HG03025 (cell line): ENCODE data around the gene CACNA1E.
"Not testable (repeated sequence)": the region's sequence is repeated elsewhere in the genome, so short reads cannot be mapped to it uniquely, and the experiment has no call there.

Experiments used
- ATAC-seq: cut with Tn5 transposase; IDR thresholded peaks from one replicate; pipeline ENCODE4 v1.9.1; 2021; ENCODE audit warnings: mild to moderate bottlenecking, moderate library complexity; ENCODE audit not compliant: unreplicated experiment, low FRiP score

CACNA1E gene

DNA sequence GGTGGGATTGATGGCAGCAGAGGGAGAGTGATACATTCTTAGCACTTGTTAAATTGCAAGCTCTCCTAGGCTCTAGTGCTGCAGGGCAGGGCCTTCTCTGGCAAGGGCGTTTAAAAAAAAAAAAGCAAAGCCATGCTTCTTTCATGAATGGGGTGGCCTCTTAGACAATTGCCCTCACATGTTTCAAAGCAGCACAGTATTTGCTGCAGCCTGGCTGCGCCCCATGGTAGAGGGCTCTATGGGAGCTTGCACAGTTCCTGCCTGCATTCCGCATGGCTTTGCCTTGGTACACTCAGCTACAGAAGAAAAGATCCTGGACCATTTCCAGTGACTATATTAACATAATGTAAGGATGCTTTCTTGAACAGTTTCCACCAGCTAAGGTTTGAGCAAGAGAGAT is 311.0 kb downstream of the CACNA1E start:
- no peak for ATAC-seq

DNA sequence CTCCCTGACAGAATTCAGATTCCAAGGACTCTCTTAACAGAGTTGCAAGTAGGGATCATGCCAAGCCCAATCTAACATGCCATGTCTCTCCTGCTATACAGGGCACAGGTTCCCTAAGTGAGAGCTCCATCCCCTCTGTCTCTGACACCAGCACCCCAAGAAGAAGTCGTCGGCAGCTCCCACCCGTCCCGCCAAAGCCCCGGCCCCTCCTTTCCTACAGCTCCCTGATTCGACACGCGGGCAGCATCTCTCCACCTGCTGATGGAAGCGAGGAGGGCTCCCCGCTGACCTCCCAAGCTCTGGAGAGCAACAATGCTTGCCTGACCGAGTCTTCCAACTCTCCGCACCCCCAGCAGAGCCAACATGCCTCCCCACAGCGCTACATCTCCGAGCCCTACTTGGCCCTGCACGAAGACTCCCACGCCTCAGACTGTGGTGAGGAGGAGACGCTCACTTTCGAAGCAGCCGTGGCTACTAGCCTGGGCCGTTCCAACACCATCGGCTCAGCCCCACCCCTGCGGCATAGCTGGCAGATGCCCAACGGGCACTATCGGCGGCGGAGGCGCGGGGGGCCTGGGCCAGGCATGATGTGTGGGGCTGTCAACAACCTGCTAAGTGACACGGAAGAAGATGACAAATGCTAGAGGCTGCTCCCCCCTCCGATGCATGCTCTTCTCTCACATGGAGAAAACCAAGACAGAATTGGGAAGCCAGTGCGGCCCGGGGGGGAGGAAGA is 315.0 kb downstream of the CACNA1E start:
- ATAC-seq, result no peak

DNA sequence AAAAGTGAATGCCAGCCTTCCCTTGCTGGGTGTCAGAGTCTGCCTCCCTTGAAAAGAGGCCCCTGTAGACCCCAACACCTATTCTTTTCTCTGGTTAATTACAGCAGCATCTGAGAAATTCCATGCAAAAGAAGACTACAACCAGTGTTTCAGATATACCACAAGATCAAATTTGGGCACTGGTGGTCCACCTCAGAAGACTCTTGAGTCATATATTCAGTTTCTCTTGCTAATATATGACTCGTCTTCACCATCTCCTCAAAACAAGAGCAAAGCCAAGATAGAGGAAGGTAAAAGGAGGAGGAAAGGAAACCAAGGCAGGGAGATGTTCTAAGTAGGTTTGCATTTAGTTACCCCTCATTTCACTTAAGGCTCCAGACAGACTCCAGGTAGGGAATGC is 318.3 kb downstream of the CACNA1E start:
- no peak for ATAC-seq

DNA sequence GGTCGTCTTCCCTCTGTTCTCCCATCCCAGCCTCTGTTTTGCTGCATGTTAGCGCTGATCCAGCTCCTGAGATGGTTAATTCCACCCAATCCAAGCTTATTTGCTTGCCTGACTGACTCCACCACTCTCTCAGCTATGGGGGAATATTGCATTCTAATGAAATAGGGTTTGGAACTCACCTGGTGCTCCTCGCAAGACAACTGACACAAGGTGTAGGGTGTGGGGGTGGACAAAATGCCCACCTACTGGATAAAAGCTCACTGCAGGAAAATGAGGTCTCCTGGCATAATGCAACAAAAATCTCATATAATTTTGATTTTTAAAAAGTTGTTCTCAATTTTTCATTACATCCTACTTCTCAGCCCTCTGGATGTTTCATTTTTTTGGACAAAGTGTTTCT is 319.1 kb downstream of the CACNA1E start:
- no peak for ATAC-seq

DNA sequence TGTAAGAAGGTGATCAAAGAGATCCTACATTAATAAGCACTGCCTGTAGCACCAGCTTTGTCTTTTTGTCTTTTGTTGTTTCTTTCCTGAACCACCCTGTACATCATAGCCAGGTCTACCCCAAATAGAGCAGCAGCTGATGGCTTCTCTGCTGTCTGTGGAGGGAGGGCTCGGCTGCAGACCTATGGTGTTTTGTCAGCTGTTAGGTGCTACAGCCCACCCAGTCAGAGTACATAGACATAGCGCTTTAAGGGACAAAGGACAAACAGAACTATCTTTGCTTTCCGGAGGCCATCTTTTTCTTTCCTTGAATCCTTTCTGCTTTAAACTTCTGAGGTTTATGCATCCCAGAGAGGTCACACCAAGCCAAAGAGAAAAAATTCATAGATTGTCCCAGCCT is 320.1 kb downstream of the CACNA1E start:
- ATAC-seq, result no peak

DNA sequence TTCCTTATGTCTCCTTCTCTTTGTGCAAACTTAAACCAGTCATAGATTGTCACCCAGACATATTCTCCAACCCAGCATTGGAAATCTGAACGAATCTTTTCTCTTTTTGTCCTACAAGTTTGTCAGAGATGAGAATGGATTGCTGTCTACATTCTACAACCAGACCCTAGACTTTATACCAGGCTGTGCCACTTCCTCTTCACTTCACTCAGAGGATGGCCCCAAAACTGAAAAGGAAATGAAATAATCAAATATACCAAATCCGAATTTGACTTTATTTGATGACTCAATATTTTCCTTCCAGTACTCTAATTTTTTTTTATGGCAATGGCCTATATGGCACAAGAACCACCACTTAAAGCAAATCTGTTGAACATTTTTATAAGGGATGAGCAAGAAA is 321.7 kb downstream of the CACNA1E start:
- ATAC-seq, result no peak

DNA sequence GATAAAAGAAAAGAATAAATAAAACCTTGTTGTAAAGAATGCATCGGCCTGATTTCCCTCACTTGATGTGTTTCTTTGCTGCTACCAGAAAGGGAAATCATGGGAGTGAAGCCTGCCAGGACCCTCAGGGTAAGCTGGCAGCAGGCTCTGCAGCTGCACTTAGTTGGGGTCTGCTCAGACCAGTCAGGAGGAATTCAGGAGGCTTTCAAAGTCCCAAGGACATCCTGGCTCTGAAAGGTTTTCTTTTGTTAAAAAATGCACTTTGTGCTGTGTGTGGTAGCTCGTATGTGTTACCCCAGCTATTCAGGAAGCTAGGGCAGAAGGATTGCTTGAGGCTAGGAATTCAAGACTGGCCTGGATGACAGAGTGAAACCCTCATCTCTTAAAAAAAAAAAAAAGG is 323.4 kb downstream of the CACNA1E start:
- ATAC-seq, result no peak

DNA sequence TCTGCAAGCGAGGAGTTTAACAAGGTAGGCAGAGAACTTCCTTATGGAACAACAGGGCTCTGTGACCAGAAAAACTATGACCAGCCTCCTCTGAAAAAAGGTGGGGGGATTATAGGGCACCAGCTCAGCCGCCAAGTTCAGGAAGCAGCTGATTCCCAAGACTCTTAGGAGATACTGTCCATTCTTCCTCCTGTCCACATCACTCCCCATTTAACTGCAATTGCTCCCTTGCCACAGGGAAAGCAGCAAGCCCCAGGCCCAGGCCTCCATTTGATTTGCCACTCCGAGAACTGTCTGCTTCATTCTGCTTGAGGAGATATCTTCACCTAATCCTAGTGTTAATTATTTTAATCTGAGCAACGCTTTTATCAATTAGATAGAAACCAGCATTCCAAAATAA is 323.9 kb downstream of the CACNA1E start:
- no peak for ATAC-seq

DNA sequence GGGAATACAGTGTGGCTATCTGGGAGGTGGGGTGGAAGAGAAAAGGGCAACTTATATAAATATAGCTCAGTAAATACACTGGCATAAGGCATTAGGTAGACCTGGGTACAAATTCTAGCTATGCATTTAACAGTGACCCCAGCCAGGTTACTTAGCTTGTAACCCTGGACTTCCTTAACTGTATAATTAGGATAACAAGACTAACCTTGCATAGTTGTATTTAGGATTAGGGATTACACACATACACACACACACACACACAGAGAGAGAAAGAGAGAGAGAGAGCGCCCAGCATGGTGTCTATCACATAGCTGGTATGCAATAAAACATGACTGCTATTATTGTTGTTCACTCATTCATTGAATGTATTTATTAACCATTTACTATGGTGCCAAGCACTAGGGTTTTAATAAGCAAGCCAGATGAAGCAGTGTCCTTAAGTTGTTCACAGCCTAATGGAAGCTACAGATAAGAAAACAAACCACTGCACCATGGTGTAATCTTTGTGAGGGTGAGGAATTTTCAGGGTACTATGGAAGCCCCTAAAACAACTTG is 326.8 kb downstream of the CACNA1E start:
- no peak for ATAC-seq

DNA sequence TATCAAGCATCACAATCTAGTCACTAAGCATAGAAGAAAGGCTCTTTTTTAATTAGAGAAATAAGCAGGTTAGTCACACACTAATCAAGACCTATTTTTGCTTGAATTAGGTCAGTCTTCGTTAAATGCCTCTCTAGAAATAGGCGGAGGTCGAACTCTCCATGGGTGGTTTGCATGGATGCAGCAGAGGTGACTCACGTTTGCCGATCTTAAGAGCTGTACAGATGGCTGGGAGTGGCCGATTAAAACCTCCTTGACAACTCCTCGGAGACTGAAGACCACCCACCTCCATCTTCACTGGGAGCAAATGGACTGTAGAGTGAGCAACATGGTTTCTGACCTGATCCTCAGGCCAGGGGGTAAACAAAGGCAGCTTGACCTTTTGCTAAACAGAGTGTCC is 328.9 kb downstream of the CACNA1E start:
- no peak for ATAC-seq

DNA sequence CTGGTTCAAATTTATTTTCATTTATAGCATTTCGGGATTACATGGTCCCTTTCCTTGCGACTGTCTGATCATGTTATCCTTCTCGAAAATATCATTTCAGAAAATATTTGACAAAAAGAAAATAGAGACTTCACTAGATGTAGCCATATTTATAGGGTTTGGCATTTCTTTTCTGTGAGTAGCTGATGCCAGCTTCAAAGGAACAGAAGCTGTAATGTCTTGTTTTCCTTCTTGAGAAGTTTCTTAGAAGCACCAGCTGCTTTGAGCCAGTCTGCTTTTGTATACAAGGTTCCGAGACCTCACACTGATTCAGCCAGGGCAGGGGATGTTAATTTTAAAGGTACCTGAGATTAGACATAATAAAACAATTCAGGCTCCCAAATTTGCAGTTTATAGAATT is 329.9 kb downstream of the CACNA1E start:
- no peak for ATAC-seq

DNA sequence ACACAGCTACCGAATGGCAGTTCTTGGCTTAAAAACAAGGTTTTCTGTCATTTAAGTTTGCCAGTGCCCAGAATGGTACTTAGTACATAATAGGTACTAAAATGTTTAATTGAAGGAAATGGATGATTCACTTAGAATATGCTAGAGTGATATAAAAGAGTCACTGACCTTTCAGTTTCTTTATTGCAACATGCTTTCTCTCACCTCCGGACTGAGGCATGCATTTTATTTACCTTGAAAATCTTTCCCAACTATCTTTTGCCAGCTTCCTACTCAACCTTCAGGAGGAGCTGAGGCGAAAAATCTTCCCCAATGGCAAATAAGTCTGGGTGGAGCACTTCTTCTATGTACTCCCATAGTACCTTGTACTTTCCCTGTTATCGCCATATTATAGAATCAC is 333.3 kb downstream of the CACNA1E start:
- no peak for ATAC-seq

DNA sequence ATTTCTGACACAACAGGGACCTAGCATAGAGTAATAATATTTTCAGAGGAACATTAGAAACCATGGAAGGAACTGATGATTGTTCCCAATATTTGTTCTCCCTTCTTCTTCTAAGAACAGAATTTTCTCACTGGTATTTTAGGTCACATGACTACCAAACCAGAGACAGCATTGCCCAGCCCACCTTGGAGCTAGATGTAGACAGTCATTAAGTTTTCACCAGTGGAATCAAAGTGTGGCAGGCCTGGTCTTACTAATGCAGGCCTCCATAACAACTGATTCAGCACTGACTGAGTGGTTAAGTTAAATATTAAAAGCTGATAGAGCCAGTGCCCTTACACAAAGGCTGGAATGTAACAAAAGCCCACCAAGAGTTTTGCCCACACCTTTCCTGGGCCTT is 333.8 kb downstream of the CACNA1E start:
- no peak for ATAC-seq

DNA sequence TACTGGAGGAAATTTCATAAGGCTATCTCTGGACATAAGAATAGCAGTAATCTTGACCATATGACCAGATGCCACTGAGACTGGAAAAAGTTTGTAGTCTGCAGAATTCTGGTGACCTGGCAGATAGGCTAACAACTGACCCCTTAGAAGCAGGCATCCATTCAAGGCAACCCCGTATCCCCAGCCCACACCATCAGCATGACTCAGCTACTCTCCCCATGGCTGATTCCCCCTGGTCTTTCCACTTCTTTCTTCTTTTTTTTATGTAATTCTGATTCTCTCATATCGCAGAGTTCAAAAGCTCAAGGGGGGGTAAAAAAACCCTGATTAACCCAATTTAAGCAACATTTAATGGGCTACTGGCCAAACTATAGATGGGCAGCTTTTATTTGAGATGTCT is 335.1 kb downstream of the CACNA1E start:
- ATAC-seq, result no peak

DNA sequence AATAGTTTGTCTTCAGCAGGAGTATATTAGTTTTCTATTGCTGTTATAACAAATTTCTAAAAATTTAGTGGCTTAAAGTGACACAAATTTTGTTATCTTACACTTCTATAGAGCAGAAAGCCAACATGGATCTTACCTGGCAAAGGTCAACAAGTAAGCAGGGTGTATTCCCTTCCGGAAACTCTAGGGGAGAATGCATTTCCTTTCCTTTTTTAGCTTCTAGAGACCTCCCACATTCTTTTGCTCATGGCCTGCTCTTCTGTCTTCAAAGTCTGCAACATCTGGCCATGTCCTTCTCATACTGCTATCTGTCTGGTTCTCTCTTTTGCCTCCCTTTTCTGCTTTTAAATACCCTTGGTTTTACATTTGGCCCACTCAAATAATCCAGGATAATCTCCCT is 335.6 kb downstream of the CACNA1E start:
- no peak for ATAC-seq

DNA sequence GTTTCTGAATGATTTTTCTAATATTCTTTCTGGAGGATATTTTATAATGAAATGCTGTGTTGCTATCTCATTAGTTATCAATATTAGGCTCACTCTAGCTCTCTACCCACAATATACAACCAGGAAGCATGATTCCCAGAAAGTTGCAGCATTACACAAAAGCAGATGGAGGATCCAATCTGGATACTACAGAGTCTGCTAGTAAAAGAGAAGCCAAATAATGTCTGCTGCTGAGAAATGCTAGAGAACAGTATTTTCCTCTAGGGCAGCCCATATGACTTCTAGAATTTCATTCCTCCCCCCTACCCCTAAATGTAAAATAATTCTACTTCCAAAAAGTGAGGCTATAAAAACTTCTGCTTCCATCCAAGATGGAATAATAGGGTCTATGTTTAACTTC is 338.4 kb downstream of the CACNA1E start:
- ATAC-seq, result no peak

DNA sequence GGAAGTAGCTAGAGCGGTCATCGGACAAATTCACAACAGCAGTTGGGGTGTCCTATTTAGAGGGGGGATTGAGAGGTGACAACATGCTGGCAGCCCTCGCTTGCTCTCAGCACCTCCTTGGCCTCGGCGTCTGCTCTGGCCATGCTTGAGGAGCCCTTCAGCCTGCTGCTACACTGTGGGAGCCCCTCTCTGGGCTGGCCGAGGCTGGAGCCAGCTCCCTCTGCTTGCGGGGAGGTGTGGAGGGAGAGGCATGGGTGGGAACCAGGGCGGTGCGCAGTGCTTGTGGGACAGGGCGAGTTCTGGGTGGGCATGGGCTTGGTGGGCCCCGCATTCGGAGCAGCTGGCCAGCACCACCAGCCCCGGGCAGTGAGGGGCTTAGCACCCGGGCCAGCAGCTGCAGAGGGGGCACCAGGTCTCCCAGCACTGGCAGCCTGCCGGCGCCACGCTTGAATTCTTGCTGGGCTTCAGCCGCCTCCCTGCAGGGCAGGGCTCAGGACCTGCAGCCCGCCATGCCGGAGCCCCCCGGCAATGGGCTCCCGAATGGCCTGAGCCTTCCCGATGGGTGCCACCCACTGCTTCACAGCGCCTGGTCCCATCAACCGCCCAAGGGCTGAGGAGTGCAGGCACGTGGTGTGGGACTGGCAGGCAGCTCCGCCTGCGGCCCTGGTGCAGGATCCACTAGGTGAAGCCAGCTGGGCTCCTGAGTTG is 349.0 kb downstream of the CACNA1E start:
- not testable (repeated sequence) for ATAC-seq

DNA sequence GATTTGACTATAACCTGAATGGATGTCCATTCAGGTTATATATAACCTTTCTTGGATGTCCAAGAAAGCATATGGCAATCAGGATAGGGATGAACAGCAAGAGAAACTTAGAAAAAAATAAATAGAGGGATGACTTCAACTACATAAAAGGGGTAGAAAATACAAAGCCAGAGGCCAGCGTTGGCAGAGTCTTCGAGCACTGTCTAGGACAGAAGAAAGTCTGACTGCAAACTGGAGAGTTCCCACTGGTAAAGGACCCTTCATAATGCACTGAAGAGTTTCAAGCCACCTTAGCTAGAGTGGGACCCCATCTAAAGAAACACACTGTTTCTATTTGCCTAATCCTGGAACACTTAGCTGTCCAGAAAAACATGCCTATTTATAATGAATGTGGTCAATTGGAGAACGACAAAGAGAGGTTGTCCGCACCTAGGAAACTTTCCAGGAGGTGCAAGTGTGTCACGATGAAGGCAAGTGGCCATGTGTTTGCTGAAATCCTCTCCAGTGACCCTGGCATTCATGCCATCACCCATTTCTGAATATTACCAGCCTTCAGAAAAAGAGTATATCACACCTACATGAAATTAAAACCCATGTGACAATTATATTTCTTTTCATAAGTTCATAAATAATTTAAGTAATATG is 362.8 kb downstream of the CACNA1E start:
- ATAC-seq, result no peak

DNA sequence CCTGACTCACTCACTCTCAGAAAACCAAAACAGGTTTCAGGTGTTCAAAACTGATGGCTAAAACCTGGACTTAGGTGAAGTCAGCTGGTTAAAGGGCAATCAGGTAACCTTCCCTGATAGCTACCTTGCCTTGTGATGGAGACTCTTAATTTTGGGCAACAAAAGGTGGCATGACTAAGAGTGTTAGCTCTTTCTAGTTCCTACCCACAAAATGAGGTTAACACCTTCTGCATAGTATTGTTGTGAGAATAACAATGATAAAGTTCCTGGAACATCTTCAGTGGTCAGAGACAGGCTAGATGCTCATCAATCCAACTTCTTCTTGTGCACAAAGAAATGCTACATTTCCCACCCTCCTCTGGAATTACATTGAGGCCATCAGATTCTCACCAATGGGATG is 363.4 kb downstream of the CACNA1E start:
- no peak for ATAC-seq

DNA sequence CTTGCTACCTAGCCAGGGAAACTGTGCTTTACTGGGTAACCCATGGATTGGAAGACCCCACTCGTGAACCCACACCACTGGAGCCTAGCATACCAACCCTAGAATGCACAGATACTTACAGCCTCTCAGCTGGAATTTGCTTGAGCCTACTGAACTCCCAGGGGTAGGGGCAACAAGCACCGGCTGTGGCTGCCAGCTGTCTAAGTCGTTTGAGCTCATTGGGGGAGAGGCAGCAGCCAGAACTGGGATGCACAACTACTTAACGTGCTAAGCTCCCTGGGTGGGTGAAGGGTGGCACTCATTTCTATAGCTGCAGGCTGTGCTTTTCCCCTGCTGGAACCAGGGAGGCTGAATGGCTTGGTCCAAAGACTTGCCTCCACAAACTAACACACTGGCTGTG is 365.8 kb downstream of the CACNA1E start:
- no peak for ATAC-seq

DNA sequence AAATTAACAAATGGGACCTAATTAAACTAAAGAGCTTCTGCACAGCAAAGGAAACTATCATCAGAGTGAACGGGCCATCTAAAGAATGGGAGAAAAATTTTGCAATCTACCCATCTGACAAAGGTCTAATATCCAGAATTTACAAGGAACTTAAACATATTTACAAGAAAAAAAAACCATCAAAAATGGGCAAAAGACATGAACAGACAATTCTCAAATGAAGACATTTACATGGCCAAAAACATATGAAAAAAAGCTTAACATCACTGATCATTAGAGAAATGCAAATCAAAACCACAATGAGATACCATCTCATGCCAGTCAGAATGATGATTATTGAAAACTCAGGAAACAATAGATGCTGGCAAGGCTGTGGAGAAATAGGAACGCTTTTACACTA is 370.9 kb downstream of the CACNA1E start:
- ATAC-seq, result not testable (repeated sequence)

DNA sequence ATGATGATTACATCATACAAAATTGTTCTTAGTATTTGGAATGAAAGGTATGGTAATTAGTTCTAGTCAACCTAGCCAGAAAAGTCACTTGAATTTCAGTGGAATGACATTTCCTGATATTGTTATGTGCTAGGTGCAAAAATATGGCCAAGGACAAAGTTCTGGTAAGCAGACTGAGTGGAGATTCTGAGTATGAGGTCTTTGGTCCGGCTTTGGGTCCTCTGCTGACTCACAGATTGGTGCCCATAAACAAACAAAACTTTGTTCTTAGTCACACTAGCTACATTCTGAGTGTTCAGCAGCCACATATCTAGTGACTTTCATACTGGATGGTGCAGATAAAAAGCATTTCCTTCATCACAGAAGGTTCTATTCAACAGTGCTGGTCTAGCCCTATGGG is 372.1 kb downstream of the CACNA1E start:
- no peak for ATAC-seq
